ENCODE data around the gene PLLP.

The PLLP gene

DNA sequence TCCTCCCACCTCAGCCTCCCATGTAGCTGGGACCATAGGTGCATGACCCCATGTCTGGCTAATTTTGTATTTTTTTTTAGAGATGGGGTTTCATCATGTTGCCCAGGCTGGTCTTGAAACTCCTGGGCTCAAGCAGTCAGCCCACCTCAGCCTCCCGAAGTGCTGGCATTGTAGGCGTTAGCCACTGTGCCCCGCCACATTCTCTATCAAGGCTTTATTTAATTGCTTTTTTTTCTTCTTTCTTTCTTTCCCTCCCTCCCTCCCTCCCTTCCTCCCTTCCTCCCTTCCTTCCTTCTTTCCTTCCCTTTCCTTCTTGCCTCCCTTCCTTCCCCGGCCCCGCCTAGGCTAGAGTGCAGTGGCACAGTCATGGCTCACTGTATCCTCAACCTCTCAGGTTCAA, 74.7 kb downstream of the PLLP start:
- no peak for DNase-seq

DNA sequence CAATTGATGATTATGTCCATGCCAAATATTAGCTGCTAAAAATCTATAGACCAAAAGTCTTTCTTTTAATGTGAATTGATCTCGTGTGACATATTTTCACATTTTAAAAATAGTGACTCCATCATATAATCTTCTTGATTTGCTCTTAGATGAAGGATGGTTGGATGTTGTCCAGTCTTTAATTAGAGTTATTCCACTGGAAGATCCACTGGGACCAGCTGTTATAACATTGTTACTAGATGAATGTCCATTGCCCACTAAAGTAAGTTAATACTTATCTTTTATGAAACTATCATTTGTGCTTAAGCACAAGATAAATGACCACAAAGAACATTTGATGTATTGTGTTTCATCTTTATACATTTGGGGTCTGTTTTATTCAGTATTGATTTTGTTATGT, 75.5 kb downstream of the PLLP start:
- no peak for DNase-seq
